DND-41 (cell line): ENCODE results near the gene COL4A2.

Source experiments
- CTCF ChIP-seq: IDR thresholded peaks from 2 replicates; pipeline ENCODE4 v1.5.1; 2012; ENCODE audit warnings: borderline replicate concordance, low read length, moderate library complexity, mild to moderate bottlenecking; ENCODE audit not compliant: poor library complexity, severe bottlenecking; ENCODE audit errors: extremely low read depth
- EZH2 ChIP-seq: IDR thresholded peaks from 3 replicates; pipeline ENCODE4 v1.6.1; 2012; ENCODE audit warnings: borderline replicate concordance, low read depth, mild to moderate bottlenecking, moderate library complexity, low read length, inconsistent platforms; ENCODE audit not compliant: severe bottlenecking

- TF ChIP-seq CTCF (no peak), EZH2 (no peak)
These were observed 183.1 kb downstream of the COL4A2 start for GRCh38 chr13:110490009-110490770.
